ENCODE measurements around the gene LRRC10B.

Gene LRRC10B

GRCh38 chr11:61534025-61534932 is 25.7 kb downstream of the LRRC10B start:
- peaks cover 18% of the 10 kb centered on the region for H3K4me1 ChIP-seq (ENCODE audit: insufficient read depth, low read length)
- no peaks in the 10 kb centered on the region for H3K36me3 ChIP-seq (ENCODE audit: insufficient read depth, low read length)
- H3K27me3 ChIP-seq (ENCODE audit: insufficient read depth, low read length), result no peaks in the 10 kb centered on the region
- H3K9me3 ChIP-seq (ENCODE audit: low read length), result no peaks in the 10 kb centered on the region
- no peak overlapping the region for H3K4me3 ChIP-seq (ENCODE audit: low read length)
- no peak overlapping the region for H2AFZ ChIP-seq (ENCODE audit: low read depth, low read length)

DNA sequence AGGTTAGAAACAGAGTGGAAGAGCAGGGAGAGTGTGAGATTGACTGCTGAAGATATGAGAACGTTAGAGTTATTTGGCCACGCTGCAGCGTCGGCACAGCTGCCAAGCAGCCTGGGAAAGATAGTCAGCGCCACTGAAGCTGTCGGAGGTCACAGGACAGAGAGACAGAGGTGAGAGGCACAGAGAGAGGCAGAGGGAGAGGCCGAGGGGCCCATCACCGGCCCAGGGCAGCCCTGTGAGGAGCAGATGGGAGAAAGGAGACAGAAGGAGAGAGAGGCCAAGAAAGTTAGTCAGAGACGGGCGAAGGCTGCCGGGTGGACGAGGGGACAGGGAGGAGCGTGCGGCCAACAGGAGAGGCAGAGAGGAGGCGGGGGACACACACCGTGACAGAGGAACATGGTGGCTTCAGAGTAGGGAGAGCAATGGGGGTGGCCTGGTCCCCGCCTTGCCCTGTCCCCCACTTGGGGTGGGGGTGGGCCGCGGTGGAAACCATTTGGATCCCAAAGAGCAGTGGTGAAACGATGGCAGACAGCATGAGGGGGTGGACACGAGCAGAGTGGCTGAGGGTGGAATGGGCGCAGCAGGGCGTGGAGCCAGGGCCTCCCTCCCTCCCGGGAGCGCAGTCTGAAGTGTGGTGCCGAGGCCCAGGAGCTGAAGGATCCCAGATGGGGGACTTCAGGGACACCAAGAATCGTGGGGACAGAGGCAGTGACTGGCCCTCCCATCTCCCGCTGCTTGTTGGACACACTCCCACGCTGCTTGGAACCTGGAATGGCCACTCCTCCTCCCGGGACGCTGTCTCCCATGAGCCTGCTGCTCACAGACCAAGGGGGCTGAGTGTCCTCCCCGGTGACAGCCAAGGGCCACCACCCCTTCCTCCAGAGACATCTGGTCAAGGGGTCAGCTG is 26.6 kb downstream of the LRRC10B start:
- Histone ChIP-seq H3K4me3 (ENCODE audit: low read length) (no peak overlapping the region), H3K36me3 (ENCODE audit: insufficient read depth, low read length) (no peaks in the 10 kb centered on the region), H3K9me3 (ENCODE audit: low read length) (no peaks in the 10 kb centered on the region), H3K4me1 (ENCODE audit: insufficient read depth, low read length) (peaks cover 18% of the 10 kb centered on the region), H3K27me3 (ENCODE audit: insufficient read depth, low read length) (no peaks in the 10 kb centered on the region), H2AFZ (ENCODE audit: low read depth, low read length) (no peak overlapping the region)

DNA sequence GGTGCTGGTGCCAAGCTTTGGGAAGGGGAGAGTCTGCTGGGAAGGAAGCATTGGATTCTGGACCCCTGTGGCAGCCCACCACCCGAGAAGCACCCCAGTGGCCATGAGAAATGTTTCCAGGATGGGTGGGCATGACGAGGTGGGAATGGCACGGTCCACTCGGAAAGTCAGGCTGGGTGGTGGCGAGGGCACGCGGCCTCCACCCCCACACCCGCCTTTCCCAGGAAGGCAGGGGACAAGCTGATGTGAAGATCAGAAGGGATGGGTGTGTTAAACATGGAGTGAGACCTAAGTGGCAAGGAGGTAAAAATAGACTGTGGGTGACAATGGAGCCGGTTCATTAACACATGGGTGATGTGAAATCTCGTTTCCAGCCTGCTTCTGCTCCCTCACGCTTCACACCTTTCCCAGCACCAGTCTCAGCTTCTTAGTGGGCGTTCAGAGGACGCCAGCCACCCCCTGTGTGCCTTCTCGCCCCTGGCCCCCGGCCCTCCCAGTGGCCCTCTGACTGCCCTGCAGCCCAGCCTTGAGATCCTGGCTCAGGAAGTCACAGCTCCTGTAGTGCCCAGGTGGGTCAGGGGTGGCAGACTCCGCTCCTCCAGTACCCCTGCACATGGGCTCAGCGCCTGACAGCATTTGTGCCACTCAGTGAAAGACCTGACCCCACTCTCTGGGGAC is 27.6 kb downstream of the LRRC10B start:
- H3K27me3 ChIP-seq (ENCODE audit: insufficient read depth, low read length), result no peaks in the 10 kb centered on the region
- no peaks in the 10 kb centered on the region for H3K36me3 ChIP-seq (ENCODE audit: insufficient read depth, low read length)
- no peak overlapping the region for H2AFZ ChIP-seq (ENCODE audit: low read depth, low read length)
- no peak overlapping the region for H3K4me3 ChIP-seq (ENCODE audit: low read length)
- no peaks in the 10 kb centered on the region for H3K9me3 ChIP-seq (ENCODE audit: low read length)
- H3K4me1 ChIP-seq (ENCODE audit: insufficient read depth, low read length), result peaks cover 13% of the 10 kb centered on the region

DNA sequence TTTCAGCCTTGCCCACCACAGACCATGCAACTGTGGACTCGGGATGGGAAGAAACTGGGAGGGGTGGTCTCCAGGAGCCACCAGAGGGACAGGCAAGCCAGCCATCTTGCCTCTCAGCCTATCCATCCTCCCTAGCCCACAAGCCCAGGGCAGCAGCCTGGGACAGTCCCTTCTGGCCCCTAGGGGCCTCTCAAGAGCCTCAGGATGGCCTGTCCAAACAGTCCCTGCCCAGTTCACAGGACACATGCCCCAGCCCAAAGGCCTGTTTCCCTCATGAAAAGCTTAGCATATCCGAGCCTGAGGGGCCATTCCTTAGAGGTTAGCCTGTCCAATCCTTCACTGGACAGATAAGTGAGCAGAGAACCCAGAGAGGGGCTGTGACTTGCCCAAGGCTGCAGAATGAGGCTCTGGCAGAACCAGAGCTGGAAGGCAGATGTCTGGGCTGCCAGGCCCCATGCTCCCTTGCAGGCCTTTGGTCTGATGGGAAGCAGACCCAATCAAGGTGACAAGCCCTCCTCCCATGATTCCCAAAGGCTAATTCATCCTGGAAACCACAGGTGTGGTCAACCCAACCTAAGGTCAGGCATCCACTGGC is 28.2 kb downstream of the LRRC10B start:
- Histone ChIP-seq H3K9me3 (ENCODE audit: low read length) (no peaks in the 10 kb centered on the region), H3K4me3 (ENCODE audit: low read length) (no peak overlapping the region), H3K27me3 (ENCODE audit: insufficient read depth, low read length) (no peaks in the 10 kb centered on the region), H2AFZ (ENCODE audit: low read depth, low read length) (no peak overlapping the region), H3K36me3 (ENCODE audit: insufficient read depth, low read length) (no peaks in the 10 kb centered on the region), H3K4me1 (ENCODE audit: insufficient read depth, low read length) (peaks cover 12% of the 10 kb centered on the region)

GRCh38 chr11:61537326-61537725 is 28.8 kb downstream of the LRRC10B start:
- no peak overlapping the region for H3K4me3 ChIP-seq (ENCODE audit: low read length)
- H3K9me3 ChIP-seq (ENCODE audit: low read length), result no peaks in the 10 kb centered on the region
- H3K4me1 ChIP-seq (ENCODE audit: insufficient read depth, low read length), result peaks cover 14% of the 10 kb centered on the region
- H3K36me3 ChIP-seq (ENCODE audit: insufficient read depth, low read length), result no peaks in the 10 kb centered on the region
- no peak overlapping the region for H2AFZ ChIP-seq (ENCODE audit: low read depth, low read length)
- H3K27me3 ChIP-seq (ENCODE audit: insufficient read depth, low read length), result no peaks in the 10 kb centered on the region

GRCh38 chr11:61538636-61538961 is 30.1 kb downstream of the LRRC10B start:
- H3K4me1 ChIP-seq (ENCODE audit: insufficient read depth, low read length), result peaks cover 14% of the 10 kb centered on the region
- H3K36me3 ChIP-seq (ENCODE audit: insufficient read depth, low read length), result no peaks in the 10 kb centered on the region
- H3K4me3 ChIP-seq (ENCODE audit: low read length), result no peak overlapping the region
- no peak overlapping the region for H2AFZ ChIP-seq (ENCODE audit: low read depth, low read length)
- no peaks in the 10 kb centered on the region for H3K27me3 ChIP-seq (ENCODE audit: insufficient read depth, low read length)
- H3K9me3 ChIP-seq (ENCODE audit: low read length), result no peaks in the 10 kb centered on the region

DNA sequence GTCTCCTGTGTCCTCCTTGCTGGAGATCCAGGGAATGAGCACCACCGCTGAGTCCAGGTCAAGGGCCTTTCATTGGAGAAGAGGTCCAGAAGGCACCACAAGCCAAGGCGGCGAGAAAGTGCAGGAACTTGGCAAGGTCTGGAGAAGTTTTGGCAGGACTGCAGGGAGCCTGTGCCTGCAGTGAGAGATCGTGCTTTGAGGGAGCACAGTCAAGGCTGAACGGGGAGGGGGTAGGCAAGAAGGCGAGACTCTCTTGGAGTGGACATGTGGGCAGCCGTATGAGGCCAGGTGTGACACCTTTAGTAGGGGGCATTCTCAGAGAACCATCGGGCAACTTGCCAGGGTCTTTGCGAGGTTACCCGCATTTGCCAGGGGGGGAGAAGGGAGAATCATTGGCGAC is 30.5 kb downstream of the LRRC10B start:
- Histone ChIP-seq H3K9me3 (ENCODE audit: low read length) (no peaks in the 10 kb centered on the region), H3K27me3 (ENCODE audit: insufficient read depth, low read length) (no peaks in the 10 kb centered on the region), H3K36me3 (ENCODE audit: insufficient read depth, low read length) (no peaks in the 10 kb centered on the region), H3K4me1 (ENCODE audit: insufficient read depth, low read length) (peaks cover 14% of the 10 kb centered on the region), H2AFZ (ENCODE audit: low read depth, low read length) (no peak overlapping the region), H3K4me3 (ENCODE audit: low read length) (no peak overlapping the region)

DNA sequence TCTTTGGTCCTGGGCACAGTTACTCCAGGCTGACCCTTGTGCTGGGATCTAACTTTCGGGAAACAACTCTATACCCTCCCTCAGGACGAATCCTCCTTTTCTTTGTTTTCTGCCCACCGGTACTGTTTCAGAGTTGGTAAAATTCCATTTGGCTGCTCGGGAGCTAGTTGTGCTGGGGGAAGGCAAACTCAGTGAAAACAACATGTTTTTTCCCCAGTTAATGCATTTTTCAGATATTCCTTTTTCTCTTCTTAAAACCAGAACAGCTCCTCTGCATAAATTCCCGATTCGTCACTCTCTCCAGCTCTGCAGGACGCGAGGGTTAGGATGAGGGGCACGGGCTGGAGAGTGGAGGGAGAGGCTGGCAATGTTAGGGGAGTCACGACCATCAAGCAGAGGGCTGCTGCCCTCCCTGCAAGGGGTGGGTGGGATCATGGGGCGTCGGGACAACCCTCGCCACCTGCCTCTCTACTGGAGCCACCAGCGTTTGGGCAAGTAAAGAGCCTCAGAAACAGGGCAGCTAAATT is 31.3 kb downstream of the LRRC10B start:
- no peaks in the 10 kb centered on the region for H3K36me3 ChIP-seq (ENCODE audit: insufficient read depth, low read length)
- H3K4me1 ChIP-seq (ENCODE audit: insufficient read depth, low read length), result peaks cover 11% of the 10 kb centered on the region
- H3K9me3 ChIP-seq (ENCODE audit: low read length), result no peaks in the 10 kb centered on the region

DNA sequence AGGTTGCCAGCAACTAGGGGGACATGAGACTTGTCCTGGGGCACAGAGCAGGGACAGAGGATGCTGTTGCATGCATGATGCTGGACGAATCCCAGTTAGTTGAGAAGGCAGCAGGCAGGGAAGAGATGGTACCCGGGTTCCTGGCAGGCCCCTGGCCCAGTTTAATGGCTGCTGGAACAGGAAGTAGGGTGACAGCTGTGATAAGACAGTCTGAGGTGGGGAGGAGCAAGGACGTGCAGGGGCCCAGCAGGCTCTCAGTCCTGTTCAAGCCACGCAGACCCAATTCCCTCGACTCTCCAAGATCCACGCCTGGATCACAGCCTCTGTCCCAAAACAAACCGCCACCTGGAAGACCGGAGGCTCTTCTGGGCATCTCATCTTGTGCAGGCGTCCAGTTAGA is 32.0 kb downstream of the LRRC10B start:
- Histone ChIP-seq H3K4me1 (ENCODE audit: insufficient read depth, low read length) (peaks cover 5% of the 10 kb centered on the region), H3K9me3 (ENCODE audit: low read length) (no peaks in the 10 kb centered on the region), H3K27me3 (ENCODE audit: insufficient read depth, low read length) (no peaks in the 10 kb centered on the region), H2AFZ (ENCODE audit: low read depth, low read length) (no peak overlapping the region), H3K4me3 (ENCODE audit: low read length) (no peak overlapping the region), H3K36me3 (ENCODE audit: insufficient read depth, low read length) (no peaks in the 10 kb centered on the region)

More for the DNA sequence above, 31.3 kb downstream of the LRRC10B start:
- no peak overlapping the region for H3K4me3 ChIP-seq (ENCODE audit: low read length)
- H3K27me3 ChIP-seq (ENCODE audit: insufficient read depth, low read length), result no peaks in the 10 kb centered on the region
- H2AFZ ChIP-seq (ENCODE audit: low read depth, low read length), result no peak overlapping the region

- Histone ChIP-seq H2AFZ (ENCODE audit: low read depth, low read length) (no peak overlapping the region), H3K4me1 (ENCODE audit: insufficient read depth, low read length) (peaks cover 4% of the 10 kb centered on the region)
Measured at GRCh38 chr11:61541598-61541997, 33.0 kb downstream of the LRRC10B start.

DNA sequence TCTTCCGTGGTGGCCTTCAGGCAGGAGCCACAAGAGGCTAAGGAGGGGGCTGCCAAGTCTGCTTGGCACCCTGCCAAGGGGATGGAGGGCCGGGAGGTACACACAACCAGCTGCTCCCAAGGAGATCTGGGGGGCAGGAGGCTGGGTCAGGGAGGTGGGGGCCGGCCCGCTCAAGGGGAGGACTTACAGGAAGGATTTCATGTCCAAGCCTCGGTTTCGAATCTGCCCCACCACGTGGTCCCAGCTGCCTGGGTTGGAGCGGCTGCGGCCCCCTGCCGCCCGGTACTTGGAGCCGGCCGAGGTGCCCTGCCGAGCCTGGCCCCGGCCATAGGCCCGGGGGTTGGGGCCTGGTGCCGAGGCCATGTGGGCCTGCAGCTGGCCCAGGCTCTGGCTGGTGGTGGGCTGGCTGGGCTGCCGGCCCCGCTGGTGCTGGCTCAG is 33.5 kb downstream of the LRRC10B start:
- H2AFZ ChIP-seq (ENCODE audit: low read depth, low read length), result no peak overlapping the region
- no peaks in the 10 kb centered on the region for H3K9me3 ChIP-seq (ENCODE audit: low read length)
- H3K36me3 ChIP-seq (ENCODE audit: insufficient read depth, low read length), result no peaks in the 10 kb centered on the region
- no peaks in the 10 kb centered on the region for H3K27me3 ChIP-seq (ENCODE audit: insufficient read depth, low read length)
- H3K4me3 ChIP-seq (ENCODE audit: low read length), result no peak overlapping the region
- H3K4me1 ChIP-seq (ENCODE audit: insufficient read depth, low read length), result peaks cover 4% of the 10 kb centered on the region

More at GRCh38 chr11:61541598-61541997, 33.0 kb downstream of the LRRC10B start:
- no peaks in the 10 kb centered on the region for H3K36me3 ChIP-seq (ENCODE audit: insufficient read depth, low read length)
- H3K4me3 ChIP-seq (ENCODE audit: low read length), result no peak overlapping the region
- H3K27me3 ChIP-seq (ENCODE audit: insufficient read depth, low read length), result no peaks in the 10 kb centered on the region
- no peaks in the 10 kb centered on the region for H3K9me3 ChIP-seq (ENCODE audit: low read length)

GRCh38 chr11:61542705-61543104 is 34.2 kb downstream of the LRRC10B start:
- Histone ChIP-seq H2AFZ (ENCODE audit: low read depth, low read length) (no peak overlapping the region), H3K36me3 (ENCODE audit: insufficient read depth, low read length) (no peaks in the 10 kb centered on the region), H3K27me3 (ENCODE audit: insufficient read depth, low read length) (no peaks in the 10 kb centered on the region), H3K4me1 (ENCODE audit: insufficient read depth, low read length) (peaks cover 4% of the 10 kb centered on the region), H3K9me3 (ENCODE audit: low read length) (no peaks in the 10 kb centered on the region), H3K4me3 (ENCODE audit: low read length) (no peak overlapping the region)
